ENCODE measurements around the gene MTCL3.

Gene MTCL3

GRCh38 chr6:127533736-127534135 is 14.6 kb upstream of the MTCL3 start:
- Mint-ChIP-seq H3K4me3 (no peak overlapping the region), H3K36me3 (ENCODE audit: low read depth) (no peaks in the 10 kb centered on the region), H3K27me3 (peaks cover 20% of the 10 kb centered on the region), H3K9me3 (no peaks in the 10 kb centered on the region), H3K27ac (no peak overlapping the region), H3K4me1 (ENCODE audit: low read depth) (no peaks in the 10 kb centered on the region)
- H3K27ac ChIP-seq (ENCODE audit: low read depth in 1 of 2, low read length in 2 of 2): no peak overlapping the region
- POLR2A ChIA-PET: no interaction called here
- intact Hi-C loops (cut with DNase I, micrococcal nuclease): loop anchor here in 1 of 2 experiments (10.0 kb wide), 1 partner anchor 1539 kb away; no protein-coding TSS in a partner anchor
- CTCF ChIA-PET: no interaction called here
- TF ChIP-seq CTCF (IDR thresholded peaks at IDR 0.05): no peak
- no peaks in the 10 kb centered on the region for H3K36me3 ChIP-seq (ENCODE audit: insufficient read depth, low read length)
- H3K9me3 ChIP-seq (ENCODE audit: control insufficient read depth in 1 of 2, insufficient read depth in 1 of 2, low read length in 2 of 2): no peaks in the 10 kb centered on the region
- no peak for DNase-seq
- ATAC-seq (ENCODE audit: poor library complexity): no peak
- H3K27me3 ChIP-seq (ENCODE audit: control insufficient read depth in 1 of 2, insufficient read depth in 2 of 2, low read length in 2 of 2): peaks cover 0 to 13% of the 10 kb centered on the region in 2 experiments
- H3K4me1 ChIP-seq (ENCODE audit: insufficient read depth, low read length): no peaks in the 10 kb centered on the region
- no peak overlapping the region for H3K4me3 ChIP-seq (ENCODE audit: low read length)

GRCh38 chr6:127533011-127533410 is 13.9 kb upstream of the MTCL3 start:
- Mint-ChIP-seq H3K9me3 (no peaks in the 10 kb centered on the region), H3K27me3 (peaks cover 27% of the 10 kb centered on the region), H3K4me3 (no peak overlapping the region), H3K36me3 (ENCODE audit: low read depth) (no peaks in the 10 kb centered on the region), H3K27ac (no peak overlapping the region), H3K4me1 (ENCODE audit: low read depth) (no peaks in the 10 kb centered on the region)
- DNase-seq: no peak
- no peak for ATAC-seq (ENCODE audit: poor library complexity)
- H3K27me3 ChIP-seq (ENCODE audit: control insufficient read depth in 1 of 2, insufficient read depth in 2 of 2, low read length in 2 of 2): peaks cover 0 to 13% of the 10 kb centered on the region in 2 experiments
- H3K4me1 ChIP-seq (ENCODE audit: insufficient read depth, low read length): no peaks in the 10 kb centered on the region
- intact Hi-C loops (cut with DNase I, micrococcal nuclease): loop anchor here in 1 of 2 experiments (10.0 kb wide), 1 partner anchor 1538 kb away; no protein-coding TSS in a partner anchor
- no peaks in the 10 kb centered on the region for H3K9me3 ChIP-seq (ENCODE audit: control insufficient read depth in 1 of 2, insufficient read depth in 1 of 2, low read length in 2 of 2)
- H3K4me3 ChIP-seq (ENCODE audit: low read length): no peak overlapping the region
- no peak for TF ChIP-seq CTCF (IDR thresholded peaks at IDR 0.05)
- ChIA-PET CTCF (interaction anchor here (1.0 kb wide), 1 partner anchor 17 kb away, joined by 3 read pairs; no protein-coding TSS in a partner anchor), POLR2A (no interaction called here)
- H3K36me3 ChIP-seq (ENCODE audit: insufficient read depth, low read length): no peaks in the 10 kb centered on the region
- no peak overlapping the region for H3K27ac ChIP-seq (ENCODE audit: low read depth in 1 of 2, low read length in 2 of 2)

GRCh38 chr6:127522714-127523113 is 3.6 kb upstream of the MTCL3 start:
- H3K9me3 Mint-ChIP-seq: no peaks in the 10 kb centered on the region
- H3K4me3 ChIP-seq (ENCODE audit: low read length): no peak overlapping the region
- H3K27me3 ChIP-seq (ENCODE audit: control insufficient read depth in 1 of 2, insufficient read depth in 2 of 2, low read length in 2 of 2): peaks cover 14 to 65% of the 10 kb centered on the region in 2 experiments
- H3K36me3 ChIP-seq (ENCODE audit: insufficient read depth, low read length): no peaks in the 10 kb centered on the region
- H3K4me1 ChIP-seq (ENCODE audit: insufficient read depth, low read length): peaks cover 12% of the 10 kb centered on the region
- TF ChIP-seq CTCF (IDR thresholded peaks at IDR 0.05): no peak
- no peaks in the 10 kb centered on the region for H3K36me3 Mint-ChIP-seq (ENCODE audit: low read depth)
- intact Hi-C loops (cut with DNase I, micrococcal nuclease): no loop called here
- CTCF ChIA-PET: no interaction called here
- no peak overlapping the region for H3K27ac Mint-ChIP-seq
- no peak for DNase-seq
- peaks cover 18% of the 10 kb centered on the region for H3K4me1 Mint-ChIP-seq (ENCODE audit: low read depth)
- peaks cover 0 to 3% of the 10 kb centered on the region in 2 experiments for H3K9me3 ChIP-seq (ENCODE audit: control insufficient read depth in 1 of 2, insufficient read depth in 1 of 2, low read length in 2 of 2)
- no peak overlapping the region for H3K27ac ChIP-seq (ENCODE audit: low read depth in 1 of 2, low read length in 2 of 2)
- ATAC-seq (ENCODE audit: poor library complexity): no peak
- POLR2A ChIA-PET: no interaction called here
- peaks cover 78% of the 10 kb centered on the region for H3K27me3 Mint-ChIP-seq
- H3K4me3 Mint-ChIP-seq: no peak overlapping the region

Measured in CD4-positive, alpha-beta T cell (primary cell).